NOMO-1 treated with DMSO at 0.1 percent for 48 hours (cell line): Measurements from ENCODE around the gene KLF5.
"Not testable (repeated sequence)": the region's sequence is repeated elsewhere in the genome, so short reads cannot be mapped to it uniquely, and the experiment has no call there.

Experiments
- DNase-seq: peaks from one replicate; lab custom pipeline; 2025; ENCODE audit not compliant: unreplicated experiment; lab: John Stamatoyannopoulos, UW

Gene KLF5

DNA sequence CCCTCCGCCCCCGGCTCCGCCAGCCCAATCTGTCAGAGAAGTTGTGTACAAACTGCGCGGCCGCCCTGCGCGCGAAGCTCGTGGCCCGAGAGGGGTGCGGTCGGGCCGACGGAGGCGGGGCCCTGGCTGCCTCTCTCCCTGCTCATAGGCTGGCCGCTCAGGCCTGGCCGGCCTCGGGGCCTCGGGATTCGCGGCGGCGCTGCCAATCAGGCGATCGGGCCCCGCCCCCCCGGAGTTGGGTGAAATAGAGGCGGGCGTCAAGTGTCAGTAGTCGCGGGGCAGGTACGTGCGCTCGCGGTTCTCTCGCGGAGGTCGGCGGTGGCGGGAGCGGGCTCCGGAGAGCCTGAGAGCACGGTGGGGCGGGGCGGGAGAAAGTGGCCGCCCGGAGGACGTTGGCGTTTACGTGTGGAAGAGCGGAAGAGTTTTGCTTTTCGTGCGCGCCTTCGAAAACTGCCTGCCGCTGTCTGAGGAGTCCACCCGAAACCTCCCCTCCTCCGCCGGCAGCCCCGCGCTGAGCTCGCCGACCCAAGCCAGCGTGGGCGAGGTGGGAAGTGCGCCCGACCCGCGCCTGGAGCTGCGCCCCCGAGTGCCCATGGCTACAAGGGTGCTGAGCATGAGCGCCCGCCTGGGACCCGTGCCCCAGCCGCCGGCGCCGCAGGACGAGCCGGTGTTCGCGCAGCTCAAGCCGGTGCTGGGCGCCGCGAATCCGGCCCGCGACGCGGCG is at the start of gene KLF5:
Gene KLF5 (plus strand): TSS at position 270 of the 724 bp plus-strand sequence. CDS start 323 bp downstream, at position 593.
- peak; percentile 85 for DNase-seq

DNA sequence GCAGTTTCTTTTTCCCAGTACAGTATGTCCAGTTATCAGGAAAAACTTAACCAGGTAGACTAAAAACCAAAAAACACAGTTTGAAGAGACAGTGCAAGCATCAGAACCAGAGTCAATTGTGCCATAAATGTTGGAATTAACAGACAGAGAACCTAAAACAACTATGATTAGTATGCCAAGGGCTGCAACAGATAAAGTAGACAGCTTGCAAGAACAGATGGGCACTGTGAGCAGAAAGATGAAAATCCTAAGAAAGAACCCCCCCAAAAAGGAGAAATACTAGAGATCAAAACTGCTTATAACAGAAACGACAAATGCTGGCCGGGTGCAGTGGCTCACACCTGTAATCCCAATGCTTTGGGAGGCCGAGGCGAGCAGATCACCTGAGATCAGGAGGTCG is 47.1 kb upstream of the KLF5 start:
- no peak for DNase-seq

DNA sequence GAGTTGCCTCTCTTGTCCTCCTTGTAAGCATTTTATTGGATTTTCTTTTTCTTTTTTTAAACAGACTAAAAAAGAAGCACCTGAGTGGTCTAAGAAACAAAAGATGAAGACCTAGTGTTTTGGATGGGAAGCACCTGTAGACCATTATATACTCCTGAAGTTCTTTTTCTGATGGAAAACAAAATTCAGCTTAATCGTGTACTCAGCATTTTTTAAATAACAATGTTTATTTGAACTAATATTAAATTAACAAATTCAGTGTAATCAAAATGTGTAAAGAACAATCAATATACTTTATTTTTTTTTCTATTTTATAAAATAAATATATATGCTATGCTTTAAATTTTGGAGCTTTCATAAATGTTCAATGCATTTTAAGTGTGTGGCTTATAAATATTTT is 43.0 kb upstream of the KLF5 start:
- no peak for DNase-seq

DNA sequence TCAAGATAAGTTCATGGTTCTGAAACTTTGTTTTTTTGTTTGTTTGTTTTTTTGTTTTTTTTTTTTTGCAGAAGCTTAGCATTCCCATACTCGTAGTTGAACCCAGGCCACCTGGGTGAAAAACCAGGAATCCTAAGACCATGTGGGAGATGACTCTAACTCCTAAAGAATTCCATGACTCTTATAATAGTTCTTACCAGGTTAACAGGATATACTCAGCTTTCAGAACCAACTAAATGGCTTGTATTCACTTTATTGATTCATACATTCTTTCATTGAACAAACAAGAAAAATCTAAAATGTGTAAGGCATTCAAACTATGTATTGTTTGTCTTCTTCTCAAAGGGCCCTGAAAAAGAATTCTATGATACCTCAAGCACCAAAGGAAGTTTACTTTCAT is 40.5 kb upstream of the KLF5 start:
- DNase-seq, result no peak

DNA sequence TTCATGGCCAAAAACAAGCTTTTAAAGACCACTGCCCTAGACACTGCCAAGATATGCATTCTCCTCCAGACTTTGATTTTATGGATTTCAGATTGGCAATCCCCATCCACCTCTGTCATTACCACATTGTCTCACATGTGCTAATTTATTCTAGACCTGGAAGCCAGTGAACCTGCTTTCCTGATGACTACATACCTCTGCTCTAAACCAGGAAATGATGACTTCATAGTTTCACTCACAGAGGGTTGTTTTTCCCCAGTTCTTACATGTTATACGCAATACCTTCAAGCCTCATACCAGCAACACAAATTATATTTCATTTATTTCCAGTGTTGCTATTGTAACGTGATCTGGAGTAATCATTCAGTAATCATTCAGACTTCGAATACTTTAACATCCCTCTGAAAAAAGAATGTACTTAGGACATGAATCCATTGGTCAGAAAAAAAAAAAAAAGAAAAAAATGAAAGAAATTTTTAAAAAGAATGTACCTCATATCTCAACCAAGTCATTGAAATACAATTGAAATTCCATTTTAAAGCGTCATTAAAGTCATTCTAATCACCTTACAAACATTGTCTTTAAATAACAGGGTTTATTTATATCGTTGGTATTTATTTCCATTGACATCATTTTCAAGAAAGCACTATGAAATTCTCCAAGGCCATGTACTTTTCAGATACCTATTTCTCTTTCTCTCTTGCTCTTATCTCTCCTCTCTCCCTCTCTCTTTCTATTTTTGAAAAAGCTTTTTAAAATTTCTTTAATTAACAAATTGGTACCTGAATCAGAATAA is 33.4 kb upstream of the KLF5 start:
- no peak for DNase-seq

DNA sequence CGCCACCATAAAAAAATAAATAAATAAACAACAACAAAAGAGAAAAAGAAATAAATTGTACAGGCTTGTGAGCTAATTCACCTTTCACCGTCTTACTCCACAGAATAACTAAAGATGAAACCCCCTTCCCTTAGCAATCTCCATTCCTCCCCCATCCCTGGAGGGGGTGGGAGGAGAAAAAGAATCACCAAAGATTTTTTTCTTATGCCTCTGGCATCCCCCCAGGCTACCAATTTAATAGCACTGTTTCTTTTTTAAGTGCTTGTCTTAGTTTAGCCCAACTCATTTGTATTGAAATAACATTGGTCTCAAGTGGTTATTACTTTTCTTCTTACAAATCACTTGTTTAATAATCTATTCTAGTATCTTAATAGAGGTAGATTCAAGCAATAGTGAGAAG is 23.9 kb upstream of the KLF5 start:
- DNase-seq, result no peak

DNA sequence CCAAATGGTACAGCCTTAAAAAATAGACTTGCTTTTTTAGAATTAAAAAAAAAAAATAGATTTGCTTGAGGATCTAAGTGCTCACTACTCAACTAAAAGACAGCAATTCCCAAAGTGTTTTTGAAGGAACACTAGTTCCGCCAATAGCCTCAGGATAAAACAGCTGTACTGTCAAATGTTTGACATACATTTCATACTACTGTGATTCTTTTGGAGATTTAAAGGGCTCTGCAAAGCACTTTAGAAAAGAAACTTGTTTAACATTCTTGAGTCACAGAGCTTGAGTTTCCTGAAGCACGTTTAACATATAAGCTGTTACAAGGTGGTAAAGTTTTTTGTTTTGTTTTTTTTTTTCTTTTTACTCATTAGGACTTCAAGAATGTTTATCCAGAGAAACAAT is 23.1 kb upstream of the KLF5 start:
- no peak for DNase-seq

DNA sequence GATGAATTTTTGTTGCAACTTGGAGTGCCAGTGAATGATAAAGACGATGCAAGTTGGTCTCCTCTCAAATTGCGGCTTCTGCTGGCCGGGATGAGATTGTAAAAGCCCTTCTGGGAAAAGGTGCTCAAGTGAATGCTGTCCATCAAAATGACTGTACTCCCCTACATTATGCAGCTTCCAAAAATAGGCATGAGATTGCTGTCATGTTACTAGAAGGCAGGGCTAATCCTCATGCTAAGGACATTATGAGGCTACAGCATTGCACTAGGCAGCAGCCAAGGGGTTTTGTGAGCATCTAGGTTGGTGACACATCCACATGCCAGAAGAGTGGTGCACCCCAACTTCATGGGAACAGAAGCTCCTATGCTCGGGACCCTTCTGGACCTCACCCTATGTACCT is 22.2 kb upstream of the KLF5 start:
- DNase-seq, result no peak

DNA sequence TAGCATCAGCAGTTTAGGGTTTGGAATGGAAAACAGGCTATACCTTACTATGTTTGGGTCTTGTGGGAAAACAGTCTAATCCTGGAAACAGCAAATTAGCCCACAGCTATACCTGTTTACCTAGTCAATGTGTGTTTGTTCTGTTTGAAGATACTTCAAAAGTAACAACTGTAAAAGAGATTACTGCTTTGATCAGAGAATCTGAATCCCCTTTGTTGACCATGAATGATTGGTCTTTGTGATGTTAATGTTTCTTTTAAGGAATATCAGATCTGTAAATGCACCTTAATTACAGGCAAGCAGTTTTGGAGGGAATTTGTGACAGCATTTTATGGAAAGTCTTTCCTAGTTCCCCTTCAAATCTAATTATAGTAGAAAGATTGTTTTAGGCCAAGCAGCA is 20.7 kb upstream of the KLF5 start:
- DNase-seq, result no peak

DNA sequence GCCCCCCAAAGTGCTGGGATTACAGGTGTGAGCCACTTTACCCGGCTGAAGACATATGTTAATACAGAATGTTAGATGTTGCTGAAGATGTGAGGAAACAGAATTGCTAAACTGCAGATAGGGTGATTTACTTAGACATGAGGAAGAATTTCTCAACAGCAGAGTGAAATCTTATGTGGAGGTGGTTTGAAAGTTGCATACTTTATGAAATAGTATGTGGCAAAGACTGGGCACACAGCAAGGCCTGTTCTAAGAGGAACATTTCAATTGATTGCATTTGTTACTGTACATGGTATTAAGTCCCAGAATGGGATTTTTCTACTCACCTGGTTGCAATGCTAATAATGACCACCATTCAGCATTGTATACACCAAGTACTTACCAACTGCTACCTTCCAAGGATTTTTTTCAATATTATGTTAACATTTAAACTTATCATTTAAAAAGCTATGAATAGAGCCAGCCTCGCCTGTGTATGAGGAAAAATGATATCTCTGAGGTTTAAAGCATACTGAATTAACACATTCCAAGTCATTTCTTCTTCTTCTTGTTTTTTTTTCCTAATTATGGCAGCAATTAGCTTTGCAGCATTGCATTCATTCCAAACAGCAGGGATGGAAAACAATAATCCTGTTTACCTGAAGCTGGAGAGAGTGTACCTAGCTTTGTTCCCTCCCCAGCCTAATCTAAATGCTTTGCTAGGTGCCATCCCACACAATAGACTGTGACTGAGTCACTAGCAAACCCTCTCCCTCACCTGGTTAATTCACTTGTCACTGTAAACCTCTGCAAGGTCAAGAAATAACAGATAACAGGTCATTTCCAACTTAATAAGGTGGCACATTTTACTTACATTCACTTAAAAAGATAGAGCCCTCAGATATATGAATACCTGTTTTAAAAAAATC is 19.4 kb upstream of the KLF5 start:
- DNase-seq, result peak; percentile 58

DNA sequence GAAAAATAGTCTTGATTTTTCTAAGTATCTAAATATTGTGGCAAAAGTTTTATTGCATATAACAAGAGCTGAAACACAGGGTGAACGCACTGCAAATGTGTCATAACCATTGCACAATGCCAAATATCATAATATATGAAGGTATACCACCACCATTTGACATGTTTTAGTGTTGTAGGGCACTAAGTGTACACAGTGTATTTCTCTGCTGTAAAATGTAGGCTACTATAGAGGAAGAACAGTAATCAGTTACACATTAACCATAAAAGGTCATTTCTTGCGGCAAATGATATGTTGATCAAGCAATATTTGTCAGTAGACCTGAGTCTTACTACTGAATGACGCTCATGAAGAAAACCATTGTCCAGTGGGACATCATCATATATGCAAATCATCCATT is 18.3 kb upstream of the KLF5 start:
- no peak for DNase-seq

DNA sequence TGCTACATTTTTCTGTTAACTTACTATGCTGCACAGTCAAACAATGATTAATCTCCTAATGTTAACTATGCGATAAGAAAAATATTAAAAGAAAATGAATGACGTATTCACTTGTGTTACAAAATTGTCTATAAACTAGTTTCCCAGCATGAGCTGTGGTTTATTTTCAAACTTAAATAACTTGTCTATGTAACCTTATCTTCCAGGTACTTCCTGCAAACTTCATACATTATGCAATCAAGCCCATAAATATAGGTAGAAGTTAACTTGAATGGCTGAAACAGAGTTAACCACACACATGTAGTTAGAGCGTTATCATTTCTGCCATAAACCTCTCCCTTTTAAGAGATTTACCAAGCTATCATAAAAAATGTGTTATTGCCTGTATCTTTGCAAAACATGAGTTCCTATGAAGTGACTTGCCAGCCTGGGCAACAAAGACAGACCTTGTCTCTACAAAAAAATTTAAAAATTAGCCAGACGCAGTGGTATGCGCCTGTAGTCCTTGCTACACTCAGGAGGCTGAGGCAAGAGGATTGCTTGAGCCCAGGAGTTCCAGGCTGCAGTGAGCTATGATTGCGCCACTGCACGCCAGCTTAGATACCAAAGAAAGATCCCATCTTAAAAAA is 17.7 kb upstream of the KLF5 start:
- no peak for DNase-seq

DNA sequence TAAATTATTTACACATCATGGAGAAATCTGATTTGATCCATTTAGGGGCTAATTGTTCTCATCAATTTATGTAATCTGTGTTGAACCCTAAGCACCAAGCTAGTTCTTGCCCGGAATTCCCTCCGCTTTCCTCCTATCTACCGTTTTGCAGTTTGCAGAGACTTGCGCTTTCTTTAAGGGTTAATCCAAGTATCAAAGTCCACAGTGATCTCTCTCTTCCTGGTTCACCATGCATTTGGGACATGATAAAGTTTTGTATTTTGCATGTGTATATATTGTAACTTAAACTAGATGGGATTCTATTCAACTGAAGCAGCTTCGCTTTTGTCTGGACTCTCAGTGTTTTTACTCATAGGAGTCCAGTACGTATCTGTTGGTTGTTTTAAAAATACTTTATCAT is 13.8 kb upstream of the KLF5 start:
- DNase-seq, result no peak

DNA sequence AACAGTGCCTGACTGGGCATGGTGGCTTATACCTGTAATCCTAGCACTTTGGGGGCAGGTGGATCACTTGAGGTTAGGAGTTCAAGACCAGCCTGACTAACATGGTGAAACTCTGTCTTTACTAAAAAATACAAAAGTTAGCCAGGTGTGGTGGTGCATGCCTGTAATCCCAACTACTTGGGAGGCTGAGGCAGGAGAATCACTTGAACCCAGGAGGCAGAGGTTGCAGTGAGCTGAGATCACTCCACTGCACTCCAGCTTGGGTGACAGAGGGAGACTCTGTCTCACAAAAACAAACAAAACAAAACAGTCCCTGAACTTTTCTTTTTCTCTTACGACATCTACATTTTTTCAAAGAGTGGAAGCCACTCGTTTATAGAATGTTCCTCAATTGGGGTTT is 10.2 kb upstream of the KLF5 start:
- DNase-seq, result not testable (repeated sequence)

DNA sequence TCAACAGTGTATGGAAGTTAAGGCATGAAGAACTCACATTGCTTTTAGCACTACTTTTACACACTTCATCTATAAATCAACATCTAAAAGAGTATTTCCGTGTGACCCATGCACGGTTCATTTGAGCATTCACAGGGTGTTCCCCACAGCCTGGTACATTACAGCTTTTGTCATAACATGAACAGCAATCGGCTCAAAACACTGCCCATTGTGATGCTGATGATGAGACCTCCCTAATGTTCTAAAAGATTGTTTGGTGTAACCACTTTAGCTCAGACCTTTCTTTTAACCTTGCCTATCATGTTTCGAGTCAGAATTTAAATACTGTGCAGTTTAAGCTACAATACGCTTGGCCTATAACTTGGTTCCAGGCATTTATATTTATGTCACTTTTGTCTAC is 4.1 kb upstream of the KLF5 start:
- no peak for DNase-seq

DNA sequence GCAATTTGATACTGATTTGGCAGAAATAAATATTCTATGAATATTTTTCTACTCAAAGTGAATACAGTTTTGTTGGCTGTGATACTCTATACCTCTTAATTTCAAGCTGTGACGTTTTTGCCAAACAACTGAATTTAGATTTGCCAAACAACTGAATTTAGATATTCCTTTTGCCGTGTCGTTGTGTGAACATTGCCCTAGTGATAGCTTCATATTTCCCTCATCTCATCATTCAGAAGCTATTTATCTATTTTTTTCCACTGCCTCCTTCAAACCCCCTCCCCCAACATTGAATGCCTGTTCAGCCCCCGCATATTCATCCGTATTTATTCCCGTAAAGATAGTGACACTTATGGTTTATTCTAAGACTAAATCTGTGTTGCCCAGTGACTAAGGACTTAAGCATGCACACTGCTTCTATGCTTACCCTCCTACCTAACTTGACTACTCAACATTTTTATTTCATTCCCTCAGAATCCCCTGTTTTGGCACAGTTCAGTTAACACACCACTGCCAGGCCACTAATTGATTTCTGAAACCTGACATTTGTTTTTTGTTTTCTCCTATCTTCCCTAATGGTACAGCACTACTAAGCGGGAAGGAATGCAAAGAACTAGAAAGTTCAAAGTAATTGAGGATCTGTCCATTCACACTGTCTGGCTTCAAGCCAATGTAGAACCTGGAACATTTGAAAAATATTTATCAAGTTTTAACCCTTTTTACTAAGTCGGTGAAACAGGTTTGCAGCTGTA is 2.8 kb upstream of the KLF5 start:
- DNase-seq, result no peak

DNA sequence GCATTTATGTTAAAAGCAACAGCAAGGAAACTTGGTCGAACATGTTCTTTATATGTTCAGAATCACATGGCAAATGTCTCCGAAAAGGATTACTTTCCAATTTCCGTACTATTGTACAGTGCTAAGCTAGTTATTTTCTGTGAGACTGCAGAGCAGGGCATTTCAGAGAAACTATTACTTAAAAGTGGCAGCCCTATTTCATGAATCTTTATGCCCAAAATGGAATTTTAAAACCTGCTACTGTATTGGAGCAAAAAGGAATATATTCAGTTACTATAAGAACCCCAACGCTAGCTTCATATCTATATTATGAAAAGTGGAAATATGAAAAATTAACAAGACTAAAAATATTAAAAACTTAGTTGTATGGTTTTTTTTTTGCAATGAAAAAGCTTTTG is 2.2 kb upstream of the KLF5 start:
- no peak for DNase-seq

DNA sequence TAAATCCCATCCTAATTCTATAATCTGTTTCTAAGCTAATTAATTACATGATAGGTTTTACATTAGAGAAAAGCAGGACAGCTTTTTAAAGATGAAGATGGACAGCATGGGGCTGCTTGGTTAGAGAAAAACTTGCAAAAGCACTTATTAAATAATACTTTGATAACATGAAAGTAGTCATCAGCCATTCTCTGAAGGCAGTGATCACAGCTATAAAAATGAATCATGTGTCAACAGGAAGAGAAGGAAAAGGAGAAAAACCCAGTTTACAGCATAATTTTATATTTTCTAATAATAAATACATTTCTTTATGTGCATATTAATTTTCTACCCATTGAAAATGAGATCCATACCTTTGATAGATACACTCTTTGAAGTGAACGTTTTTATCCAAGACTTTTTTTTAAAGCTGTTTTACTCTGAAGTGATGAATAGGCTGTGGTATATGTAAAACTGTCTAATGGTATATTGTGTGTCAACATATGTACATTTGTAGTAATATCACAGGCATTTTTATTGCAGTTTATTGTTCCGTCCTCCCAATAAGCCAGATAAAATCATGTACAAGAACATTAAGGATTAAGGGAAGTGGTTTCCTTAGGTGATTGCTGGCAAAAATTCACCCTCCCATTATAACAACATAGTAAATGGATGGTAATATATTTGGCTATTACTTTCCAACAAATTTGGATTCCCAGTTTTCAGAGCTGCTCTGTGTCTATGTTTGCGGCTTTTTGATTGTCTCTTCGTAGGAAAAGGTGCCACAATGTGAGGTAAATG is 1.3 kb upstream of the KLF5 start:
- DNase-seq, result no peak

DNA sequence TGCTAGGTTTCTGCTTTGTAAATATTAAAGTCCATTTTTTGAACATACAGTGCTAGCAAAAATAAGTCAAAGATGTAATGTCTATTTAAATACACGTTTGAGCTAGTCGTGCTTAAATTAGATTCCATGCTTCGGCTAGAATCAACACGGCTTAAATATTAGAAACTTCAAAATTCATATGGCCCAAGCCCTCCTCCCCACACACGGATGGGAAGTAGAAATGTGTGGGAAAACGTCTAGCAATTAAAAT is 816 bp upstream of the KLF5 start:
- no peak for DNase-seq

DNA sequence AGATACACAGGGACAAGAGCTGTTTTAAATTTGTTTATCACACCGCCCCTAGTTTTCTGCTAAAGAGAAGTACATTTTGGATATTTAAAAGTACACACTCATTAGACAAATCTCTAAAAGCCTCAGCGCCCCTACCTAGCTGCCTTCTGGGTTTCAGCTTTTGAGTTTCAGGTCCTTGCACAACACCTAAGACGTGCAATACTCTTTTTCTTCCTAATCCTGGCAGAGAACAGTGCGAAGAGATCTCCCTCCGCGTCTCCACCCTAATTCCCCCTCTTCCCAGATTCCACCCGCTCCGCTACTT is 421 bp upstream of the KLF5 start:
- DNase-seq, result no peak
